Activated CD4-positive, alpha-beta T cell treated with anti-CD3 and anti-CD28 coated beads for 36 hours (primary cell): ENCODE data around the gene PRR5L. TPM values are rescaled to one million over a fixed set of nuclear protein-coding genes. Genes with fewer than 3 reads are reported as not detected.

Experiments used
- ATAC-seq: fragments of 200-7000 bp; cut with Tn5 transposase; one replicate; pipeline ENCODE4 v1.10.0; 2021; ENCODE audit warnings: mild to moderate bottlenecking, moderate library complexity
- CTCF ChIA-PET: fragments of 350-600 bp; sonication (Branson Sonifier 250); formaldehyde crosslinking; loops from one replicate; lab custom pipeline; 2021; ENCODE audit warnings: antibody characterized with exemption; lab: Charles Lee
- POLR2A ChIA-PET: fragments of 350-600 bp; sonication (Branson Sonifier 250); formaldehyde crosslinking; loops from one replicate; lab custom pipeline; 2021; ENCODE audit warnings: antibody characterized with exemption, inconsistent platforms; lab: Charles Lee
- DNase-seq: peaks from one replicate; pipeline ENCODE4 v3.0.0-alpha.2; 2020
- H3K27ac Mint-ChIP-seq: one replicate; pipeline ENCODE4 v1.8.0; 2021; ENCODE audit warnings: mixed read lengths
- H3K27me3 Mint-ChIP-seq: one replicate; pipeline ENCODE4 v1.8.0; 2021; ENCODE audit warnings: mixed read lengths
- H3K36me3 Mint-ChIP-seq: one replicate; pipeline ENCODE4 v1.8.0; 2021; ENCODE audit warnings: low read depth, mixed read lengths
- H3K4me1 Mint-ChIP-seq: one replicate; pipeline ENCODE4 v1.8.0; 2021; ENCODE audit warnings: mixed read lengths
- H3K4me3 Mint-ChIP-seq: one replicate; pipeline ENCODE4 v1.8.0; 2021; ENCODE audit warnings: mild to moderate bottlenecking, moderate library complexity, mixed read lengths
- H3K9me3 Mint-ChIP-seq: one replicate; pipeline ENCODE4 v1.8.0; 2021; ENCODE audit warnings: low read depth, mixed read lengths
- intact Hi-C, 2 experiments: fragments of 100-400 bp; cut with DNase I in 1 of 2; cut with micrococcal nuclease in 1 of 2; formaldehyde crosslinking; loops; one replicate each; pipeline versions ENCODE4 v1.14.2 to v1.15.1; 2022 to 2024; cut with DNase I, micrococcal nuclease
- total RNA-seq, 2 experiments: library from RNA; stranded (reverse); gene quantifications; one replicate each; pipeline ENCODE4 v1.2.3, GENCODE V29; 2021

PRR5L gene, protein sequence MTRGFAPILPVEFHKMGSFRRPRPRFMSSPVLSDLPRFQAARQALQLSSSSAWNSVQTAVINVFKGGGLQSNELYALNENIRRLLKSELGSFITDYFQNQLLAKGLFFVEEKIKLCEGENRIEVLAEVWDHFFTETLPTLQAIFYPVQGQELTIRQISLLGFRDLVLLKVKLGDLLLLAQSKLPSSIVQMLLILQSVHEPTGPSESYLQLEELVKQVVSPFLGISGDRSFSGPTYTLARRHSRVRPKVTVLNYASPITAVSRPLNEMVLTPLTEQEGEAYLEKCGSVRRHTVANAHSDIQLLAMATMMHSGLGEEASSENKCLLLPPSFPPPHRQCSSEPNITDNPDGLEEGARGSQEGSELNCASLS
- total RNA-seq: 10 to 100 TPM; 23.2 to 28.6 TPM

DNA sequence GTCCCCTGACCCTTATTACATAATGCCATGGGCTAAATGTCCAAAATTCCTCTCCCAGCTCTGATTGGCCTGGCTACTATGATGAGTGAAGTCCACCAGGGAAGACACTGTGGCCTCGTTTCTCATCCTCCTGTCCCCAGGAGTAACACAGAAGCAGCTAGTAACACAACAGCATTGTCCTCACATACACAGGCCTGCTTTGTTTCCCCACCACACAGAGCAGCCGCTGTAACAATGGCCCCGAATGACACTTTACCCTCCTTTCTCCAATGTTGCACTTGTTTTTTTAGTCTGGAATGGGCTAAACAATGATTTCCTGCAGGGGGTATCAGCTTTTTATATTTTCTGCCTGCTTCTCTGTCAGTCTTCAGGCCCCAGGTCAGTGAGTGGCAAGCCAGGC, at the start of gene PRR5L:
PRR5L (plus strand) TSS at position 363 of the 400 bp plus-strand sequence. CDS start 104,834 bp downstream, outside the sequence.
- DNase-seq (no peak), ATAC-seq (no peak)
- Mint-ChIP-seq H3K27me3 (peaks cover 2% of the 10 kb centered on the region), H3K4me3 (no peak within 1 kb of the TSS), H3K27ac (no peak within 1 kb of the TSS), H3K36me3 (no peaks in the 10 kb centered on the region), H3K9me3 (no peaks in the 10 kb centered on the region), H3K4me1 (peaks cover 7% of the 10 kb centered on the region)
- ChIA-PET POLR2A (no interaction called here), CTCF (interaction anchor here (0.8 to 8.9 kb wide), 3 partner anchors 11 to 198 kb away, joined by 3 to 144 read pairs (median 3); no protein-coding TSS in a partner anchor)
- intact Hi-C loops: no loop called here

DNA sequence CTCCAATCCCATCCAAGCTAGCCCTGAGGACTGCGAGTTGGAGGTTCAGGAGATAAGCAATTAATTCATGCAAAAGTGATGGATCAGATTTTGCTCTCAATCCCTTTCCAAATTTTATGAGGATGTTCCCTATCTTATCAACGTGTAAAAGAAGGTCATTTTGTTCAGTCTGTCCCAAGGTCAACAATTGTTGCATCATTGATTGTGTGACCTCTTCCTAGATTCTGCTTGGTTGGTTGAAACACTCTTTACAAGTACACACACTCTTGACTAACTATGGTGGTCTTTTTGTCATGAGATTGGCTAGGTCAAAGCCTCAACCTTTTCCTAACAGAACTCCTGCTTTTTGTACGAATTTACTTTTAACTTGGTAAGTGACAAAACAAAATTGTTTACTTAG, 48.6 kb upstream of the PRR5L start:
- POLR2A ChIA-PET: no interaction called here
- H3K27me3 Mint-ChIP-seq: peaks cover 30% of the 10 kb centered on the region

DNA sequence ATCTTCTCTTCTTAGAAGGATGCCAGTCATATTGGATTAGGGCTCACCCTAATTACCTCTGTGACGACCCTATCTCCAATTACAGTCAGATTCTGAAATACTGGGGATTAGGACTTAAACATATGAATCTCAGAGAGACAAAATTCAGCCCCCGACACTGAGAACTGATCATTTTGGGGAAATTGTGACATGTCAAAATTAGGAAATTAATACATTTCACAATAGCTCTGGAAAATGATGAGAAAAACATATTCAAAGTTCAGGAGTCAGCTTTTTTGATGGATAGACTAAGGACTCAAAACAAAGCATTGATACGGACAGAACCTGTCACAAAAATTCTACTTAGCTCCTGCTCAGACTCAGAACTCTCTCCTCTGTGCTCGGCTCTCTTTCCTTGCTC, 47.7 kb upstream of the PRR5L start:
- DNase-seq: no peak
- ChIA-PET CTCF (interaction anchor here (1.6 to 3.1 kb wide), 3 partner anchors 10 to 427 kb away, joined by 4 to 15 read pairs (median 13); no protein-coding TSS in a partner anchor), POLR2A (no interaction called here)
- Mint-ChIP-seq H3K9me3 (no peaks in the 10 kb centered on the region), H3K4me1 (no peaks in the 10 kb centered on the region), H3K36me3 (no peaks in the 10 kb centered on the region), H3K4me3 (no peak overlapping the region), H3K27me3 (peaks cover 30% of the 10 kb centered on the region), H3K27ac (no peak overlapping the region)
- intact Hi-C loops: no loop called here
- ATAC-seq: no peak

More for the DNA sequence above, 48.6 kb upstream of the PRR5L start:
- no peaks in the 10 kb centered on the region for H3K9me3 Mint-ChIP-seq
- no peaks in the 10 kb centered on the region for H3K4me1 Mint-ChIP-seq
- DNase-seq (no peak), ATAC-seq (no peak)
- intact Hi-C loops: no loop called here
- H3K4me3 Mint-ChIP-seq: no peak overlapping the region
- H3K27ac Mint-ChIP-seq: no peak overlapping the region
- H3K36me3 Mint-ChIP-seq: no peaks in the 10 kb centered on the region
- CTCF ChIA-PET: interaction anchor here (0.6 to 3.1 kb wide), 2 partner anchors 19 to 26 kb away, joined by 3 to 13 read pairs; no protein-coding TSS in a partner anchor

DNA sequence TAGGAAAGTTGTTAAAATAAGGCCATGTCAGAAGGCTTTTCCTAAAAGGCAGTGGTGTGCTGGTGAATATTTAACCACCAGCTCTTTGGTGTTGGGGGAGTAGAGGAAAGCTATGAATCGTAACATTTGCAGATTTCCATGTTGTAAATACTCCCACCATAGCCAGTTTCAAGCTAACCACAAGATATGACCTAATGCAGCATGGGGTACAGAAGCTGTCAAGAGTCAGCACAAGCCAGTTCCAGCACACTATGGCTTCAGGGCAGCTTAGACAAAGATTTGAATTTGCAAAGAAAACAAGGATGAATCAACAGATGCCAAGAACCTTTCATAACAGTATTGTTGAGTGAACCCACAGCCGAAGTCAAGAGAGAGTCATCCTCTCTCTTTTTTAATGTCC, 46.8 kb upstream of the PRR5L start:
- no peak overlapping the region for H3K4me3 Mint-ChIP-seq
- no peak for DNase-seq
- intact Hi-C loops: no loop called here
- no peaks in the 10 kb centered on the region for H3K9me3 Mint-ChIP-seq
- no peaks in the 10 kb centered on the region for H3K4me1 Mint-ChIP-seq
- H3K36me3 Mint-ChIP-seq: no peaks in the 10 kb centered on the region
- POLR2A ChIA-PET: no interaction called here
- peaks cover 30% of the 10 kb centered on the region for H3K27me3 Mint-ChIP-seq
- ATAC-seq: peak; percentile 80
- CTCF ChIA-PET: interaction anchor here (0.7 to 3.1 kb wide), 5 partner anchors 9 to 427 kb away, joined by 3 to 15 read pairs (median 4); no protein-coding TSS in a partner anchor
- H3K27ac Mint-ChIP-seq: no peak overlapping the region

DNA sequence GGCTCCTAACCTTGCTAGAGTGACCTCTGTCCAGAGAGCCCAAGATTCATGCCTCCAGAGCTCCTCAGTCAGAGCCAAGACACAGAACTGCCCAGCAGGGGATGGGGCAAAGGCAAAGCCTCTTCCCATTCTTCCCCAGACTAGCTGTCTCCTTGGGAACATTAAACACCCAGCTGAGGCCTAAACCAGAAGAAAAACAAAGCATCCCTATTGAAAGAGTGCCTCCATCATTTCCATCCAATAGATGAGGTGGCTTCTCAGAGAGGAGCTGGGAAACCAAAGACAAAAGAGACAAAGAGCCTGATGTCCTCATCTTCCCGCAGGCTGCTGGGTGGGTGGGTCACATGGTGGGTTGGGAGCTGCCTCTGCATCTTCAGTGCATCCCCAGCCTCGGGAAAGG, 44.3 kb upstream of the PRR5L start:
- Mint-ChIP-seq H3K36me3 (no peaks in the 10 kb centered on the region), H3K27ac (no peak overlapping the region), H3K27me3 (peaks cover 26% of the 10 kb centered on the region), H3K9me3 (no peaks in the 10 kb centered on the region), H3K4me1 (no peaks in the 10 kb centered on the region), H3K4me3 (no peak overlapping the region)
- intact Hi-C loops: loop anchor here in 1 of 2 experiments (10.0 kb wide), 1 partner anchor 67 kb away; no protein-coding TSS in a partner anchor
- DNase-seq (no peak), ATAC-seq (no peak)
- CTCF ChIA-PET: interaction anchor here (0.7 to 1.3 kb wide), 3 partner anchors 10 to 16 kb away, joined by 3 to 5 read pairs (median 4); no protein-coding TSS in a partner anchor
- POLR2A ChIA-PET: no interaction called here

DNA sequence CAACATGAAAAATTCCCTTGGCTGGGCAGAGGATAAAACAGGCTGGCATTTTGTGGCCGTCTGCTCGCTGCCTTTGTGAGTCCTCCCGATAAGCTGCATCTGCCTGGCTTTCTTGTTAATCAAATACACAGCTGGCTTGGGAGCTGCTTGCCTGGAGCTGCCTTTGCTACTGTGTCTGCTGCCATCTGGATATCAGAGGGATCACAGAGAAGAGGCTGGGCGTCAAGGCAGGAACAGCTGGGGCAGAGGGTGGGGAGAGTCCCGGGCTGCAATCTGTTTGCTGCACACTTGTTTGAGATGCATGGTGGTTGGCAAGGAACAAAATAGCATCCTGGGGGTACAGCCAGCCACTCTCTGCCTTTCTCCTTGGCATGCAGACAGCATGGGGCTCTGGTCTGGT, 42.9 kb upstream of the PRR5L start:
- ChIA-PET CTCF (interaction anchor here (1.3 kb wide), 1 partner anchor 13 kb away, joined by 5 read pairs; no protein-coding TSS in a partner anchor), POLR2A (no interaction called here)
- Mint-ChIP-seq H3K27ac (no peak overlapping the region), H3K4me3 (no peak overlapping the region), H3K36me3 (no peaks in the 10 kb centered on the region), H3K27me3 (peaks cover 20% of the 10 kb centered on the region), H3K9me3 (no peaks in the 10 kb centered on the region), H3K4me1 (no peaks in the 10 kb centered on the region)
- DNase-seq (no peak), ATAC-seq (no peak)
- intact Hi-C loops: loop anchor here in 1 of 2 experiments (10.0 kb wide), 1 partner anchor 68 kb away; no protein-coding TSS in a partner anchor

DNA sequence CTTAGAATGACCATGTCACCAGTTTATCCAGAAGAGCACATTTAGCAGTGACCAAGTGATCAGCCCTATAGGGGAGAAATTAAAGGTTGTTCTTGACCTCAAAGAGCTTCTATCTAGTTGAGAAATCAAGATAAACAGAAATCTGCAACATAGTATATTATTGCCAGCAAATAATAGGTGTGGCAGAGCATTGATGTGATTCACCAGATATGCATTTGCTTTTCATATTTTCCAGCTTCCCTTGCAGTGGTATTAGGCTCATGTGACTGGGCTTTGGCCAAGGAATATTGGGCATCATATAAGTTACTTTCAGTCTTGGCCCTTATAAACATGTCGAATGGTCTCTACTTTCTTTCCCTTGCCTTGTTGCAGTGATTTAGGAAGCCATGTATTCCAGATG, 41.4 kb upstream of the PRR5L start:
- DNase-seq (no peak), ATAC-seq (no peak)
- H3K9me3 Mint-ChIP-seq: no peaks in the 10 kb centered on the region
- H3K4me1 Mint-ChIP-seq: no peaks in the 10 kb centered on the region
- ChIA-PET CTCF (interaction anchor here (0.9 to 1.3 kb wide), 2 partner anchors 9 to 12 kb away, joined by 3 read pairs; no protein-coding TSS in a partner anchor), POLR2A (no interaction called here)
- no peaks in the 10 kb centered on the region for H3K36me3 Mint-ChIP-seq
- peaks cover 22% of the 10 kb centered on the region for H3K27me3 Mint-ChIP-seq
- H3K27ac Mint-ChIP-seq: no peak overlapping the region
- intact Hi-C loops: loop anchor here in 1 of 2 experiments (10.0 kb wide), 1 partner anchor 70 kb away; no protein-coding TSS in a partner anchor
- no peak overlapping the region for H3K4me3 Mint-ChIP-seq

DNA sequence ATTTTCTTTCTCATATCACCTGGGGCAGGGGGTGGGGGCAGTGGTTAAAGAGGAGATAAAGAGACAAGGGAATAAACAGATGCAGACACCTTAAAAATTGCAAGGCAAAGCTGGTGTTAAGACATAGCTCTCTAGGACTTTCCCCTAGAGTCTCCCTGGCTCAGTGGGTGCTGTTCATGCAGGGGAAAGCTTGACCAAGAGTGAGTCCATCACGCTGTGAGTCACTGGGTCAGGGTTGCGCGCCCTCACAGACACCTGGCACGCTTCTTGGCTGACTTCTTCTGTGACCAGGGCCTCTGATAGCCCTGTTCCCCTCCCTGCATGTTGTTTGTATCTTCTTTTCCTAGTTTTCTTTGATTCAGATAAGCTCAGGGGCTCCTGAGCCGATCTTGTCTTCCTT, 38.7 kb upstream of the PRR5L start:
- POLR2A ChIA-PET: no interaction called here

DNA sequence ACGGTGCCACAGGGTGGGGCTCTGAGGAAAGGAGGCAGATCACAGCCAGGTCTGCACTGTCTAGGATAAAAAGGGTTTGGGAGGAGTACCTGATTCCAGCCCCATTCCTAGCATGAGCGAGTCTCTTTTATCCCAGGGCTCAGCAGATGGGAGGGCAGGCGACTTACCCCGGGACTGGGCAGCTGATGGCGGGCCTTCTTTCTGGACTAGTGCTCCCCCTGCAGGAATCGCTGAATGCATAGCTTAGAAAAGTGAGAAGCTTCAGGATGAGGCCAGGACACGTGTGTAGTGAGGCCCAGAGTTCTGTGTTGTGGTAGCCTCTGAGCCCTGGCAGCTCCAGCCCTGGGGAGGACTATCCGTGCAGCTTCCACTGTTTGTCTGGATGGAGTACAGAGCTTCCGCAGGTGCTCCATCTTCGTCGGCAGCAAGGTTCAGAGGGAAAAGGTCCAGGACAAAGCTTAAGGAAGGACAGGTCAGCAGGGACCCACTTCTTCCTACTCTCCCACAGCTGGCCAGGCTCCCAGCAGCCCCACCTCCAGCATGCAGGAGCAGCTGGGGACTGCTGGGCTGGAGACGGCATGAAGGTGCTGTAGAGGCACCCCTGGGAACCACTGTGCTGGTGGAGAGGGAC, 37.2 kb upstream of the PRR5L start:
- ChIA-PET CTCF (interaction anchor here (0.6 to 2.5 kb wide), 16 partner anchors 9 to 771 kb away, joined by 3 to 16 read pairs (median 4); no protein-coding TSS in a partner anchor), POLR2A (no interaction called here)
- H3K27ac Mint-ChIP-seq: no peak overlapping the region
- no peaks in the 10 kb centered on the region for H3K9me3 Mint-ChIP-seq
- intact Hi-C loops: loop anchor here in 1 of 2 experiments (2.0 to 10.0 kb wide), 2 partner anchors 74 to 216 kb away; no protein-coding TSS in a partner anchor
- ATAC-seq: peak; percentile 71
- H3K4me1 Mint-ChIP-seq: no peaks in the 10 kb centered on the region
- peak; percentile 61 for DNase-seq
- no peak overlapping the region for H3K4me3 Mint-ChIP-seq
- H3K27me3 Mint-ChIP-seq: peaks cover 21% of the 10 kb centered on the region
- H3K36me3 Mint-ChIP-seq: no peaks in the 10 kb centered on the region

More for the DNA sequence above, 38.7 kb upstream of the PRR5L start:
- ATAC-seq (no peak), DNase-seq (no peak)
- no peaks in the 10 kb centered on the region for H3K36me3 Mint-ChIP-seq
- H3K4me1 Mint-ChIP-seq: no peaks in the 10 kb centered on the region
- H3K27me3 Mint-ChIP-seq: peaks cover 17% of the 10 kb centered on the region
- CTCF ChIA-PET: interaction anchor here (0.6 to 2.5 kb wide), 9 partner anchors 8 to 642 kb away, joined by 3 to 16 read pairs (median 5); no protein-coding TSS in a partner anchor
- no peak overlapping the region for H3K27ac Mint-ChIP-seq
- intact Hi-C loops: loop anchor here in 1 of 2 experiments (10.0 kb wide), 1 partner anchor 73 kb away; no protein-coding TSS in a partner anchor
- no peaks in the 10 kb centered on the region for H3K9me3 Mint-ChIP-seq
- no peak overlapping the region for H3K4me3 Mint-ChIP-seq

DNA sequence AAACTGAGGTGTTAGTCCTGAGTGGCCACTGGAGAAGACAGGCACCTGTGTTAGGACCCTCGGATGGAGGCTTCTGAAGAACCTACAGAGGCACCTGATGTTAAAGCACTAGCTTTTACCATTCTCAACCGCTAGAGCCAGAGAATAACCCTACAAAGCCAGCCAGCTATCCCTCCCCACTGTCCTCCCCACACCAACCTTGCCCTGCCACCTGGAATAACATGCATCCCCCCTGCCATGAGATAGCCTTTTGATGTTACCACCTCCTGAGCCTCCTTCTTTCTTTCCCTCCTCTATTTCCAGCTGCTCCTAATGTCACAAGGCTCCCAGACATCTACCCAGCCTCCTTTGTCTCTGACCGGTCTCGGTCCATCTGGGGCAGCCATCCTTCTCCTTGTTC, 35.0 kb upstream of the PRR5L start:
- Mint-ChIP-seq H3K4me1 (no peaks in the 10 kb centered on the region), H3K27me3 (peaks cover 21% of the 10 kb centered on the region), H3K27ac (no peak overlapping the region), H3K9me3 (no peaks in the 10 kb centered on the region), H3K4me3 (no peak overlapping the region), H3K36me3 (no peaks in the 10 kb centered on the region)
- CTCF ChIA-PET: interaction anchor here (1.0 to 1.4 kb wide), 3 partner anchors 10 to 439 kb away, joined by 3 to 5 read pairs (median 3); no protein-coding TSS in a partner anchor
- ATAC-seq (no peak), DNase-seq (no peak)
- intact Hi-C loops: loop anchor here (10.0 kb wide), 2 partner anchors 316 to 436 kb away; partner anchors contain the start of gene LDLRAD3 (in 1 of the 2)
- POLR2A ChIA-PET: no interaction called here
